ENCODE measurements around the gene JTB. TPM values are rescaled to one million over a fixed set of nuclear protein-coding genes. Genes with fewer than 3 reads are reported as not detected.
A peak's percentile ranks its signal among the peaks of the same experiment; 100 is the strongest.

JTB gene
- total RNA-seq, 3 donors from 2014 or later (not counting 1 experiment from before 2014, with no cell fraction given), result 96.9 to 107 (median 101) TPM

DNA sequence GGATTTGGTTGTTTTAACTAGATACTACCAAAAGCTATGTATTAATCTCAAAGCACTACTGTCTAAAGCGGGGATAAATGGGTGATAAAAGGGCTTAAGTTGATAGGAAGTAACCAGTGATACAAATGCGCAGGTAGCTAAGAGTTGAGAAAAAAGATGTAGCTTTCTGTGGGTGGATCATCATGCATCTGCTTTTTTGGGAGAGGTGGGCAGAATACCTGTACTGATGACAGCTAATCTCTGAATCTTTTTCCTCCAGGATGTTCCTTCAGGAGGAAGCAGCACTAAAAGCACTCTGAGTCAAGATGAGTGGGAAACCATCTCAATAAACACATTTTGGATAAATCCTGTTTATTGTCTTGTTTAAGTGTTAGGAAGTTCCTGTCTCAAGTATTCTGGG is 14.3 kb upstream of the JTB start:
- H3K4me3 ChIP-seq (ENCODE audit: low read length), result peak overlapping the region; percentile 84
- H3K27ac ChIP-seq (ENCODE audit: low read length), result peak overlapping the region; percentile 95
- Mint-ChIP-seq H3K4me3 (peak overlapping the region; percentile 94), H3K4me1 (peaks cover 39 to 41% of the 10 kb centered on the region in 2 donors), H3K27me3 (ENCODE audit: low read depth in 2 of 2) (no peaks in the 10 kb centered on the region), H3K36me3 (peaks cover 24% of the 10 kb centered on the region), H3K27ac (peak overlapping the region; percentile 98 to 99), H3K9me3 (no peaks in the 10 kb centered on the region)
- H3K27me3 ChIP-seq (ENCODE audit: control insufficient read depth, insufficient read depth, low read length), result no peaks in the 10 kb centered on the region
- TF ChIP-seq, protein P1, sequence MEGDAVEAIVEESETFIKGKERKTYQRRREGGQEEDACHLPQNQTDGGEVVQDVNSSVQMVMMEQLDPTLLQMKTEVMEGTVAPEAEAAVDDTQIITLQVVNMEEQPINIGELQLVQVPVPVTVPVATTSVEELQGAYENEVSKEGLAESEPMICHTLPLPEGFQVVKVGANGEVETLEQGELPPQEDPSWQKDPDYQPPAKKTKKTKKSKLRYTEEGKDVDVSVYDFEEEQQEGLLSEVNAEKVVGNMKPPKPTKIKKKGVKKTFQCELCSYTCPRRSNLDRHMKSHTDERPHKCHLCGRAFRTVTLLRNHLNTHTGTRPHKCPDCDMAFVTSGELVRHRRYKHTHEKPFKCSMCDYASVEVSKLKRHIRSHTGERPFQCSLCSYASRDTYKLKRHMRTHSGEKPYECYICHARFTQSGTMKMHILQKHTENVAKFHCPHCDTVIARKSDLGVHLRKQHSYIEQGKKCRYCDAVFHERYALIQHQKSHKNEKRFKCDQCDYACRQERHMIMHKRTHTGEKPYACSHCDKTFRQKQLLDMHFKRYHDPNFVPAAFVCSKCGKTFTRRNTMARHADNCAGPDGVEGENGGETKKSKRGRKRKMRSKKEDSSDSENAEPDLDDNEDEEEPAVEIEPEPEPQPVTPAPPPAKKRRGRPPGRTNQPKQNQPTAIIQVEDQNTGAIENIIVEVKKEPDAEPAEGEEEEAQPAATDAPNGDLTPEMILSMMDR (IDR thresholded peaks at IDR 0.05), result no peak
- intact Hi-C loops (cut with micrococcal nuclease), result loop anchor here (2.0 to 5.0 kb wide), 3 partner anchors 15 to 360 kb away; partner anchors contain the start of genes CHTOP, GATAD2B and JTB
- ATAC-seq (no peak), DNase-seq (no peak)
- H3K9me3 ChIP-seq (ENCODE audit: control insufficient read depth, insufficient read depth, low read length), result no peaks in the 10 kb centered on the region
- peaks cover 30% of the 10 kb centered on the region for H3K36me3 ChIP-seq (ENCODE audit: control insufficient read depth, insufficient read depth, low read length)
- 73% methylated on average over 2 of the region's 2 CpGs for WGBS (ENCODE audit: insufficient coverage)
- H3K4me1 ChIP-seq (ENCODE audit: control insufficient read depth, insufficient read depth, low read length), result peaks cover 36% of the 10 kb centered on the region

- Mint-ChIP-seq H3K4me3 (peak overlapping the region; percentile 94), H3K27me3 (ENCODE audit: low read depth in 2 of 2) (peaks cover 0 to 3% of the 10 kb centered on the region in 2 donors), H3K27ac (peak overlapping the region; percentile 98 to 99), H3K9me3 (no peaks in the 10 kb centered on the region), H3K4me1 (peaks cover 45 to 47% of the 10 kb centered on the region in 2 donors), H3K36me3 (peaks cover 24% of the 10 kb centered on the region)
- TF ChIP-seq, protein P1 (IDR thresholded peaks at IDR 0.05), result no peak
- Histone ChIP-seq H3K9me3 (ENCODE audit: control insufficient read depth, insufficient read depth, low read length) (no peaks in the 10 kb centered on the region), H3K4me3 (ENCODE audit: low read length) (peak overlapping the region; percentile 84), H3K27me3 (ENCODE audit: control insufficient read depth, insufficient read depth, low read length) (no peaks in the 10 kb centered on the region), H3K4me1 (ENCODE audit: control insufficient read depth, insufficient read depth, low read length) (peaks cover 37% of the 10 kb centered on the region), H3K36me3 (ENCODE audit: control insufficient read depth, insufficient read depth, low read length) (peaks cover 30% of the 10 kb centered on the region), H3K27ac (ENCODE audit: low read length) (peak overlapping the region; percentile 95)
- intact Hi-C loops (cut with micrococcal nuclease), result loop anchor here (2.0 to 5.0 kb wide), 3 partner anchors 14 to 359 kb away; partner anchors contain the start of genes CHTOP, GATAD2B and JTB
- DNase-seq (no peak), ATAC-seq (no peak)
- WGBS (ENCODE audit: insufficient coverage), result 15% methylated on average over 6 of the region's 9 CpGs
These were observed 13.7 kb upstream of the JTB start for GRCh38 chr1:153991151-153991630.

DNA sequence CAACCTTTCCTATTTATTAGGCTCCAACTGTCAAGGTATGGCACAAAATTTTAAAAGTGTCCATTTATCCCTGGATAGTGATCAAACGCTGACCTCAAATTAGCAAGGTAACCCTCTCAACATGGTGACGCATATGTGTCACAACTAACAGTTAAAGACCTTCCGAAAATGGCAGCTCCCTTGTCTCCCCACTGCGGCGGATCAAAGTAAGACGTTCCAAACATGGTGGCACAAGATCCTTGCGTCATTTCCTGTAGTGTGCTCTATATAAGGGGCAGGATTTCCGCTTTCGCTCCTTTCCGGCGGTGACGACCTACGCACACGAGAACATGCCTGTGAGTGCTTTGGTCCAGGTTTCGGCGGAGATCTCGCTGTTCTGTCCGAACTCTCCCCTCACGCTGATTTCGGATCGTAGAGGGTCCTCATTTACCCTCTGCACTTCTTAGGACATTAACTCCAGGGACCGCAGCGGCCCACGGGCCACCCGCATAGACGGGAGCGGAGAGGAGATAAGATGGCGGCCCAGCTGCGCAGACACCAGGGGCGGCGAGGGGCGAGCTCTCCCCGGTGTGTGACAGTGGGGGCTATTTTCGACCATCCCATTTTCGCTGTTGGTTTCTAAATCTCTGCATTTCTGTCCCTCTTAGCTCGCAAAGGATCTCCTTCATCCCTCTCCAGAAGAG is 13.1 kb upstream of the JTB start, which contains the start of gene RPS27:
RPS27 (plus strand) TSS at position 295 of the 683 bp plus-strand sequence; CDS start at position 330, 35 bp downstream.
- peaks cover 47 to 48% of the 10 kb centered on the region in 2 donors for H3K4me1 Mint-ChIP-seq
- H3K27me3 ChIP-seq (ENCODE audit: control insufficient read depth, insufficient read depth, low read length), result peaks cover 2% of the 10 kb centered on the region
- TF ChIP-seq, protein P1 (IDR thresholded peaks at IDR 0.05), result no peak
- peak within 1 kb of the TSS; percentile 95 for H3K27ac ChIP-seq (ENCODE audit: low read length)
- H3K9me3 Mint-ChIP-seq, result no peaks in the 10 kb centered on the region
- WGBS (ENCODE audit: insufficient coverage), result under 1% methylated on average over 33 of the region's 36 CpGs
- H3K36me3 Mint-ChIP-seq, result peaks cover 21% of the 10 kb centered on the region
- peak; percentile 85 to 98 for DNase-seq
- peaks cover 29% of the 10 kb centered on the region for H3K36me3 ChIP-seq (ENCODE audit: control insufficient read depth, insufficient read depth, low read length)
- peak; percentile 88 to 95 (median 89) for ATAC-seq
- H3K4me3 ChIP-seq (ENCODE audit: low read length), result peak within 1 kb of the TSS; percentile 84
- H3K9me3 ChIP-seq (ENCODE audit: control insufficient read depth, insufficient read depth, low read length), result no peaks in the 10 kb centered on the region
- H3K4me1 ChIP-seq (ENCODE audit: control insufficient read depth, insufficient read depth, low read length), result peaks cover 43% of the 10 kb centered on the region
- intact Hi-C loops (cut with micrococcal nuclease), result loop anchor here (1.0 to 5.0 kb wide), 6 partner anchors 14 to 358 kb away; partner anchors contain the start of genes CHTOP, CREB3L4, GATAD2B and HAX1
- peak within 1 kb of the TSS; percentile 94 for H3K4me3 Mint-ChIP-seq
- peak within 1 kb of the TSS; percentile 98 to 99 for H3K27ac Mint-ChIP-seq
- peaks cover 5 to 7% of the 10 kb centered on the region in 2 donors for H3K27me3 Mint-ChIP-seq (ENCODE audit: low read depth in 2 of 2)

All from natural killer cell (primary cell).